Progenitor cell of endocrine pancreas (in vitro differentiated cells): ENCODE data around the gene CD59. TPM values are rescaled to one million over a fixed set of nuclear protein-coding genes. Genes with fewer than 3 reads are reported as not detected.

Experiments used
- DNase-seq: peaks from one replicate; pipeline ENCODE4 v3.0.0; 2021; ENCODE audit warnings: low spot score; ENCODE audit not compliant: unreplicated experiment
- H3K27ac Mint-ChIP-seq: 2 replicates; pipeline ENCODE4 v1.8.0; 2021; ENCODE audit warnings: mild to moderate bottlenecking, moderate library complexity, mixed read lengths
- H3K27me3 Mint-ChIP-seq: 2 replicates; pipeline ENCODE4 v1.8.0; 2021; ENCODE audit warnings: mixed read lengths
- H3K36me3 Mint-ChIP-seq: 2 replicates; pipeline ENCODE4 v1.8.0; 2022; ENCODE audit warnings: mixed read lengths; ENCODE audit not compliant: insufficient read depth
- H3K4me1 Mint-ChIP-seq: 2 replicates; pipeline ENCODE4 v1.8.0; 2021; ENCODE audit warnings: low read depth, mixed read lengths
- H3K4me3 Mint-ChIP-seq: 2 replicates; pipeline ENCODE4 v1.8.0; 2021; ENCODE audit warnings: low read depth, mild to moderate bottlenecking, moderate library complexity, mixed read lengths
- H3K9me3 Mint-ChIP-seq: 2 replicates; pipeline ENCODE4 v1.8.0; 2021; ENCODE audit warnings: low read depth, mixed read lengths
- total RNA-seq: library from RNA; stranded (reverse); gene quantifications from 2 replicates; pipeline ENCODE4 v1.2.1, GENCODE V29; 2021
- TF ChIP-seq, protein P1 (sequence below): fragments of 200-600 bp; sonication (generic); IDR thresholded peaks from one replicate; pipeline ENCODE4 v1.5.0; 2021; ENCODE audit warnings: antibody characterized with exemption, mild to moderate bottlenecking; ENCODE audit not compliant: unreplicated experiment

The CD59 gene
- total RNA-seq, 1 donor from 2014 or later = 214 TPM

DNA sequence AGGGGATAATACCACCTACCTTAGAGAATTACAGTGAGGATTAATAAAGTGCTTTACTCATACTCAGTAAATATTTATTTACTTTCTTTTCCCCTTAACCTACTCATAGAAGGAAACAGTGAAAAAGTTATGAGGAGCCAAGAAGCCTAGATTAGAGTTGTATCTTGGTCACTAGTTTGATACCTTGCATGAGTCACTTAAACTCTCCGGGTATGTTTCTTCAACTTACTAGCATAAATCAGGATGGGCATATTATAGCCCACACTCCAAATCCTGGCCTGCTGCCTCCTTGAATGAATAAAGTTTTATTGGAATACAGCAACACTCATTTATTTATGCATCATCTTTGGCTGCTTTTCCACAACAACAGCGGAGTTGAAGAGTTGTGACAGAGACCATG is 29.9 kb upstream of the CD59 start:
- H3K27ac Mint-ChIP-seq = no peak overlapping the region
- H3K4me1 Mint-ChIP-seq = peaks cover 4% of the 10 kb centered on the region
- peaks cover 46% of the 10 kb centered on the region for H3K36me3 Mint-ChIP-seq
- DNase-seq = no peak
- TF ChIP-seq, protein P1, sequence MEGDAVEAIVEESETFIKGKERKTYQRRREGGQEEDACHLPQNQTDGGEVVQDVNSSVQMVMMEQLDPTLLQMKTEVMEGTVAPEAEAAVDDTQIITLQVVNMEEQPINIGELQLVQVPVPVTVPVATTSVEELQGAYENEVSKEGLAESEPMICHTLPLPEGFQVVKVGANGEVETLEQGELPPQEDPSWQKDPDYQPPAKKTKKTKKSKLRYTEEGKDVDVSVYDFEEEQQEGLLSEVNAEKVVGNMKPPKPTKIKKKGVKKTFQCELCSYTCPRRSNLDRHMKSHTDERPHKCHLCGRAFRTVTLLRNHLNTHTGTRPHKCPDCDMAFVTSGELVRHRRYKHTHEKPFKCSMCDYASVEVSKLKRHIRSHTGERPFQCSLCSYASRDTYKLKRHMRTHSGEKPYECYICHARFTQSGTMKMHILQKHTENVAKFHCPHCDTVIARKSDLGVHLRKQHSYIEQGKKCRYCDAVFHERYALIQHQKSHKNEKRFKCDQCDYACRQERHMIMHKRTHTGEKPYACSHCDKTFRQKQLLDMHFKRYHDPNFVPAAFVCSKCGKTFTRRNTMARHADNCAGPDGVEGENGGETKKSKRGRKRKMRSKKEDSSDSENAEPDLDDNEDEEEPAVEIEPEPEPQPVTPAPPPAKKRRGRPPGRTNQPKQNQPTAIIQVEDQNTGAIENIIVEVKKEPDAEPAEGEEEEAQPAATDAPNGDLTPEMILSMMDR = no peak
- H3K27me3 Mint-ChIP-seq = no peaks in the 10 kb centered on the region
- peaks cover 11% of the 10 kb centered on the region for H3K9me3 Mint-ChIP-seq
- H3K4me3 Mint-ChIP-seq = no peak overlapping the region

DNA sequence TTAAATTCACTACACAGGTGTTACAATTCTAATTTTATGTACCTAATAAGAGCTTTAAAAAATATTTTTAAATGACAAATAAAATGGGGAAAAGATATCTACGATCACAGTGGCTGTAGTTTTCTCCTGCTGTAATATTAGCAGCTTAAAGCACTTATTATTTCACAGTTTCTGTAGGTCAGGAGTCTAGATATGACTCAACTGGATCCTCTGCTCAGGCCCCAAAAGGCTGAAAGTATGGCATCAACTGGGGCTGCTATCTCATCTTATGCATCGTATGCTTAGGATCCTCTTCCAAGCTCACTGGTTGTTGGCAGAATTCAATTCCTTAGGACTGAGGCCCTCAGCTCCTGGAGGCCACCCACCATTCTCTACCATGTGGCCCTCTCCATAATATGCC is 25.2 kb upstream of the CD59 start:
- H3K4me1 Mint-ChIP-seq = peaks cover 3% of the 10 kb centered on the region
- TF ChIP-seq, protein P1 = no peak

DNA sequence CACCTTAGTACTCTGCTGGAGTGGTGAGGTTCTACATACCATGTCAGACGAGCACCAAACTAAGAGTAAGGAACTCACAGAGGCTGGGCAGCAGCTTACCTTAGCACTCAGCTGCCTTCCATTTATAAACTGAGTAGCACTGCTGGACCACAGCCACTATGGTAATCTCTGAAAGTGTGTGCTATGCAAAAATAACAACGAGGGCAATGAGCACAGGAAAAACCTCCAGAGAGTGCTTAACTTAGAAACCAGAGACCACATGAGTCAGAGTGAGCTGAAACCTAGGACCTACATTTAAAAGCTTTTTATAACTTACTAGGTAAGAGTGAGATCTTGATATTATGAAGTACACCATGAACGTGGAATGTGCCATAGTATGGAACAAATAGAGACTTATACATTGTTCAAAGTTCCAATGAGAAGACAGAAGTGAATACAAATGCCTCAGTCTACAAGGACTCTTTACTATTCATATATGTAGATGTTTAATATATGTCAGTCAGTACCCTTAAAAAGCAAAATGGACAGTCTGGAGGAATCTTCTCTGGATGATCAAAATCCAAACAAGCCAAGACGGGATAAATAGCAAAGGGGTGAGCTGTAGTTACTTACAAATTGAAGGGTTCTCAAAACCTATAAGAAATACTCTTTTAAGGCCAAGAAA is 17.2 kb upstream of the CD59 start:
- TF ChIP-seq, protein P1 = no peak
- Mint-ChIP-seq H3K4me1 (no peaks in the 10 kb centered on the region), H3K36me3 (peaks cover 9% of the 10 kb centered on the region), H3K9me3 (no peaks in the 10 kb centered on the region), H3K27me3 (no peaks in the 10 kb centered on the region), H3K27ac (no peak overlapping the region), H3K4me3 (no peak overlapping the region)
- no peak for DNase-seq

More for the DNA sequence above, 25.2 kb upstream of the CD59 start:
- no peak for DNase-seq
- Mint-ChIP-seq H3K9me3 (peaks cover 16% of the 10 kb centered on the region), H3K4me3 (no peak overlapping the region), H3K27ac (no peak overlapping the region), H3K27me3 (no peaks in the 10 kb centered on the region), H3K36me3 (peaks cover 52% of the 10 kb centered on the region)

DNA sequence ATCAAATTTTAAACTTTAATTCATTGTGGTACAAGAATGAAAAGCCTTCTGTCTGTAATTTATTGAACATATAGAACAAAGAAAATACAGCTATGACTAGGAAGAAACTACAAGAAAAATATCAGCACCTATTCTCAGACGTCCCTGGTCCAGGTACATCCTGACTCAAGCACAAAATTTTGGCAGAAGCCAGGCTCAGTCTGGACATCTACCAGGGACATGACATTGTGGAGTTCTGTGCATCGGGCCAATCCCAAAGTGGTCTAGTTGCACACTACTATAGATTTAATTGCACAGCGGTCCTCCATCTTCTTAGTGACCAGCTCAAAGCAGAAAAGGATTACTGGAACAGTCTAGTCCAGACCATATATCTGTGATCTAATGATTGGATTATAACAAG is 15.7 kb upstream of the CD59 start:
- no peak for DNase-seq
- TF ChIP-seq, protein P1 = no peak
- Mint-ChIP-seq H3K9me3 (no peaks in the 10 kb centered on the region), H3K4me3 (no peak overlapping the region), H3K27ac (no peak overlapping the region), H3K36me3 (peaks cover 12% of the 10 kb centered on the region), H3K4me1 (no peaks in the 10 kb centered on the region), H3K27me3 (no peaks in the 10 kb centered on the region)

DNA sequence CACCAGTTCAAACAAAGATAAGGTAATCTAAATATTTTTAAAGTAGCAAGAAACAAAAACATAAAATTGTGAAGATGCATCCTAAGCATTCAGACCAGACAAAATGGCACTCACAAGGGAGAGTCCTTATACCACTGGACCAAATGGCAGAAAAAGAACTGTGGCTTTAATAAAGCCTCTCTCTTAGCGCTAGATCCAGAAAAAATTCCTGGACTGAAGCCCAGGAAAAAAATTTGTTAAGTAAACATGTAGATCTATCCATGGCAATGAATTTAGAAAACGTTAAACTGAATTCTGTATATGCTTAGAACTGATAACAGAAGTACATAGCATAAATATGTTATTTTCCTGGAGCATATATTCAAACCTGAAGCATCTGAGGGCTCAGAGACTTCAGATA is 11.8 kb upstream of the CD59 start:
- Mint-ChIP-seq H3K4me1 (peaks cover 8% of the 10 kb centered on the region), H3K36me3 (peaks cover 14% of the 10 kb centered on the region), H3K27me3 (no peaks in the 10 kb centered on the region), H3K9me3 (no peaks in the 10 kb centered on the region), H3K4me3 (no peak overlapping the region), H3K27ac (no peak overlapping the region)
- no peak for DNase-seq
- TF ChIP-seq, protein P1 = no peak
